Measurements from ENCODE around the gene PAN2.
"Not testable (repeated sequence)": the region's sequence is repeated elsewhere in the genome, so short reads cannot be mapped to it uniquely, and the experiment has no call there.

Gene PAN2

GRCh38 chr12:56333197-56333678, 562 bp downstream of the PAN2 start:
- Mint-ChIP-seq H3K36me3 (ENCODE audit: low read depth) (peaks cover 9% of the 10 kb centered on the region), H3K4me1 (peaks cover 46% of the 10 kb centered on the region), H3K27ac (peak overlapping the region; percentile 100), H3K27me3 (peaks cover 2% of the 10 kb centered on the region), H3K9me3 (no peaks in the 10 kb centered on the region), H3K4me3 (peak overlapping the region; percentile 96)
- DNase-seq (no peak), ATAC-seq (peak; percentile 8)

DNA sequence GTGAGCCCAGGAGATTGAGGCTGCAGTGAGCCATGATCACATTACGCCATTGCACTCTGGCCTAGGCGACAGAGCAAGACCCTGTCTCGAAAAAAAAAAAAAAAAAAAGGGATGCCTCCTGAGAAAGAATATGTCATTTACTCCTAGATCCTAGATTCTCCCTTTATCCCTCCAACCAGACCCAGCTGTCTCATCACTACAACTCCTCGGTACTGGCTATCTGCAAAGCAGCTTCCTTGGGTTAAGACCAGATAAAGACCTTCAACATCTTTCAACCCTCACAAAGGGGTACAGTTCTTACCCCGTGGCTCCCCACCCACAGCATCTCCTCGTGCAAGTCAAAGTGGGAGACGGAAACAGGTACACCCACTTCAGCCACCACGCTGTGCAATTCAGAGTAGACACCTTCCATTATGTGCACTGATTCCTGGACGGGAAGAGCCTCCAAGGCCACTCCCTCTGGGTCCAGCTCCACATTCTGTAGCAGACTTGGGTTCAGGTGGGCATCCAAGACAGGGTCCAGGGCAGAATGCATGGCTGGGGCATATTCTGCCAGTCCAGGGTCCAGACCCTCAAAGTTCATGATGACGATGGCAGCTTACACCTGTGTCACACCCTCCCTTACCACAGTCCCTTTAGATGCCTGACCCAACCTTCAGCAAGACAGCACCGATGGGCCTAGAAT, 1.1 kb downstream of the PAN2 start:
- H3K4me3 Mint-ChIP-seq = peak overlapping the region; percentile 96
- peak overlapping the region; percentile 100 for H3K27ac Mint-ChIP-seq
- DNase-seq (no peak), ATAC-seq (no peak)
- H3K36me3 Mint-ChIP-seq (ENCODE audit: low read depth) = peaks cover 9% of the 10 kb centered on the region
- H3K9me3 Mint-ChIP-seq = no peaks in the 10 kb centered on the region
- peaks cover 40% of the 10 kb centered on the region for H3K4me1 Mint-ChIP-seq
- peaks cover 2% of the 10 kb centered on the region for H3K27me3 Mint-ChIP-seq

DNA sequence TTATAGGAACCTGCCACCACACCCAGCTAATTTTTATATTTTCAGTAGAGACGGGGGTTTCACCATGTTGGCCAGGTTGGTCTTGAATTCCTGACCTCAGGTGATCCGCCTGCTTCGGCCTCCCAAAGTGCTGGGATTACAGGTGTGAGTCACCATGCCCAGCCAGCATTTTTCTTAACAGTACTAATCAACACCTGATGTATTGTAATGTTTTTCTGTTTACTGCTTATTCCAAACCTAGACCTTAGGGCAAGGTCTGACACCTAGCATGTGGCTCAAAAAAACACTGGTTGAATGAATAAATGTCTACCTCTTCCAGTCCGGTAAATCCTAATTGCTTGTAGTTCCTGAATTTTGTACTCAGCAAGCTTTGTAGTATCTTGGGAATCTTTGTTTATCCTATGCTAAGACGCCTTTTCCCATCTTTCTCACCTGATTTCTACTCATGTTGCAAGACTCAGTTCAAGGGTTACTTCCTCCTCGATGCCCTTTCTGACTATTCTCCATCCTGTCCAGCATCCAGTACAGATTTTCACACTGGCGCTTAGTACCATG, 2.8 kb downstream of the PAN2 start:
- no peak for DNase-seq
- Mint-ChIP-seq H3K4me1 (peaks cover 27% of the 10 kb centered on the region), H3K27me3 (peaks cover 2% of the 10 kb centered on the region), H3K36me3 (ENCODE audit: low read depth) (peaks cover 13% of the 10 kb centered on the region), H3K27ac (no peak overlapping the region), H3K9me3 (no peaks in the 10 kb centered on the region), H3K4me3 (no peak overlapping the region)
- ATAC-seq = no peak

DNA sequence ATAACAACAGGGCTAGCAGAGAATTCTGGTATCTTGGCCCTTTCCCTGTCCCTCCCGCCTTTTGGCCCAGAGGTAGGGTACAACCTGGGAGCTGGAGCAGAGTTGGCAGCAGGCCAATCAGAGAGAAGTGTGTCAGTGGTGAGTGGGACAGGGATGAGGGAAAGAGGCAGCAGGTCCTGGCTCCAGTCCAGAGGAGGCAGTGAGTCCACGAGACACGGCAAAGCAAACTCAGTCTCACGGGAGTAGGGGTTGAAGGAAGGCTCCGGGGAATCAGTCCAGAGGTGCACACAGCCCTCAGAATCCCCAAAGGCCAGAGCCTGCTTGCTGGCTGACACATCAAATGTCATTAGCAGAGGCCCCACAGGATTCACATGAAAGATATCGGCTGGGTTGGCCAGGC, 7.3 kb downstream of the PAN2 start:
- H3K27ac Mint-ChIP-seq = no peak overlapping the region
- peaks cover 5% of the 10 kb centered on the region for H3K36me3 Mint-ChIP-seq (ENCODE audit: low read depth)
- no peaks in the 10 kb centered on the region for H3K27me3 Mint-ChIP-seq
- no peaks in the 10 kb centered on the region for H3K9me3 Mint-ChIP-seq
- ATAC-seq (no peak), DNase-seq (no peak)
- H3K4me1 Mint-ChIP-seq = no peaks in the 10 kb centered on the region
- H3K4me3 Mint-ChIP-seq = no peak overlapping the region

GRCh38 chr12:56326126-56326525, 7.7 kb downstream of the PAN2 start:
- Mint-ChIP-seq H3K9me3 (no peaks in the 10 kb centered on the region), H3K27ac (no peak overlapping the region), H3K36me3 (ENCODE audit: low read depth) (peaks cover 5% of the 10 kb centered on the region), H3K4me3 (no peak overlapping the region), H3K4me1 (peaks cover 2% of the 10 kb centered on the region), H3K27me3 (no peaks in the 10 kb centered on the region)
- DNase-seq (no peak), ATAC-seq (no peak)

GRCh38 chr12:56324206-56324605, 9.6 kb downstream of the PAN2 start:
- Mint-ChIP-seq H3K27ac (no peak overlapping the region), H3K36me3 (ENCODE audit: low read depth) (peaks cover 5% of the 10 kb centered on the region), H3K4me1 (peaks cover 7% of the 10 kb centered on the region), H3K27me3 (no peaks in the 10 kb centered on the region), H3K4me3 (no peak overlapping the region), H3K9me3 (no peaks in the 10 kb centered on the region)
- no peak for DNase-seq
- no peak for ATAC-seq

DNA sequence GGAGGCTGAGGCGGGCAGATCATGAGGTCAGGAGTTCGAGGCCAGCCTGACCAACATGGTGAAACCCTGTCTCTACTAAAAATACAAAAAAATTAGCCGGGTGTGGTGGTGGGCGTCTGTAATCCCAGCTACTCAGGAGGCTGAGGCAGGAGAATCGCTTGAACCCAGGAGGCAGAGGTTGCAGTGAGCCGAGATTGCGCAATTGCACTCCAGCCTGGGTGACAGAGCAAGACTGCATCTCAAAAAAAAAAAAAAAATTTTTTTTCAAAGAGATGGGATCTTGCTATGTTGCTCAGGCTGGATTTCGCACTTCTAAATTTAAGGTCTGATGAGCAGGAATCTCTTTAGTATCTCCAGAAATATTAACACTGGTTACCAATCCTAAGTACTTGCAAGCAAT, 12.2 kb downstream of the PAN2 start:
- H3K4me1 Mint-ChIP-seq, H3K27ac Mint-ChIP-seq: not testable (repeated sequence)

DNA sequence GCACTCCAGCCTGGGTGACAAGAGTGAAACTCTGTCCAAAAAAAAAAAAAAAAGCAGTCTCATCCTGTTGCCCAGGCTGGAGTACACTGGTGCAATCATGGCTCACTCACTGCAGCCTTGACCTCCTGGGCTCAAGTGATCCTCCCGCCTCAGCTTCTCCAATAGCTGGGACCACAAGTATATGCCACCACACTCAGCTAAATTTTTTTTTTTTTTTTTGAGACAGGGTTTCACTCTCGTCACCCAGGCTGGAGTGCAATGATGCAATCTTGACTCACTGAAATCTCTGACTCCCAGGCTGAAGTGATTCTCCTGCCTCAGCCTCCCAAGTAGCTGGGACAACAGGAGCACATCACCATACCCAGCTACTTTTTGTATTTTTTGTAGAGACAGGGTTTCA, 12.8 kb downstream of the PAN2 start:
- no peak for DNase-seq
- Mint-ChIP-seq H3K4me1 (peaks cover 12% of the 10 kb centered on the region), H3K9me3 (no peaks in the 10 kb centered on the region), H3K36me3 (ENCODE audit: low read depth) (peaks cover 6% of the 10 kb centered on the region), H3K27ac (peak overlapping the region; percentile 53), H3K27me3 (no peaks in the 10 kb centered on the region), H3K4me3 (no peak overlapping the region)
- no peak for ATAC-seq

More for the DNA sequence above, 12.2 kb downstream of the PAN2 start:
- not testable (repeated sequence) for H3K4me3 Mint-ChIP-seq; DNase-seq; ATAC-seq; H3K9me3 Mint-ChIP-seq; H3K27me3 Mint-ChIP-seq; H3K36me3 Mint-ChIP-seq (ENCODE audit: low read depth)

DNA sequence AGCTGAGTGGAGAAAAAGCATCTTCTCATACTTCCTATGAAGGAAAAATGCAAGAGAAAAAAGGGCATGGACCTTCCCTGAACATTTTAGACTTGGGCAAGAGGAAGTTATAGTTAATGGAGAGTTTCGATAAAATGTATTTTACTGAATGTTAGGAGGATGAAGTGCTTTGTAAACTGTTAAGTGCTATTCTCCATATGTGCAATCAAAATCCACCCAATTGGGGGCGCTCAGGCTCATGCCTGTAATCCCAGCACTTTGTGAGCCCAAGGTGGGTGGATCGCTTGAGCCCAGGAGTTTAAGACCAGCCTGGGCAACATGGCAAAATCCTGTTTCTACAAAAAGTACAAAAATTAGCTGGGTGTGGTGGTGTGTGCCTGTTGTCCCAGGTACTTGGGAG, 16.1 kb downstream of the PAN2 start:
- H3K27ac Mint-ChIP-seq = no peak overlapping the region

DNA sequence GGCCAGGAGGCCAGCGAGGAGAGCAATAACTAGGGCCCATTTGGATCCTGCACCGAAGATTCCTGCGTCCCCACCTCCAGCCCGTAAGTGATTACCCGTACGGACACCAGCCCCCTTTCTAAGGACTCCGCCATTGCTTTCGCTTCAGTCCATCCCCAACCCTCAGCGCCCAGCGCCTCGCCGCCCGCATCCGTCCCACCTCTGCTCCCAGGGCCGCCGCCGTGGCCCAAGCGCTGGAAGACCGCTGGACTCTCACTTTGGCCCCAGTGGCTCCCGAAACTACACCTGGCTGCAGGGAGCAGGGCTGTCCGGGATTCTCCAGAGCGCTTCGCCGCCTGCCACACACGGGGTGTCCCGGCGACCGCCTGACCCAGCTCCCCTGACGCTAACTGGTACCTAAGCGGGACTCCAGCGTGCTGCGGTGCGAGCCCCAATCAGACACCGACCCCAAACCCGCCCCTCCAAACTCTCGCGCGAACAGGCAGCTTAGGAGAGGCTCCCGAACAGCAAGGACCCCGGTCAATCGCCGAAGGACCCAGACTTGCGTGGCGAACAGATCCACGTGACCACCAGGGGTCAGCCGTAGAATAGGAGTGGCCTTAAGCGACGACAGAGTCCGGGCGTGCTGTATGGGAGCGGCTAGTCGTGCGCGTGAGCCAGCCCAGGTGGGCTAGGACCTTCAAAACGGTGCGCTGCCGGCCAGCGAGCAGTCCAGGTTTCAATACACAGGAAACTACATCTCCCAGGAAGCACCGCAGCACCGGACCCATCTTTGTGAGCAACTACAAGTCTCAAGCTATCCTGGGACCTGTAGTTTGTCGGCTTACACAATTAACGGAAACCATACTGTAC, 18.0 kb downstream of the PAN2 start, which contains the start of gene CNPY2:
TSS of gene CNPY2 (minus strand) at position 367 of the 852 bp plus-strand sequence. CDS start 771 bp downstream, outside the sequence.
- ATAC-seq = peak; percentile 96
- Mint-ChIP-seq H3K4me3 (peak within 1 kb of the TSS; percentile 99), H3K4me1 (peaks cover 17% of the 10 kb centered on the region), H3K9me3 (no peaks in the 10 kb centered on the region), H3K27me3 (no peaks in the 10 kb centered on the region), H3K27ac (peak within 1 kb of the TSS; percentile 97), H3K36me3 (ENCODE audit: low read depth) (peaks cover 18% of the 10 kb centered on the region)
- DNase-seq = peak; percentile 94

More for the DNA sequence above, 16.1 kb downstream of the PAN2 start:
- no peak for ATAC-seq
- Mint-ChIP-seq H3K36me3 (ENCODE audit: low read depth) (peaks cover 14% of the 10 kb centered on the region), H3K9me3 (no peaks in the 10 kb centered on the region), H3K4me3 (no peak overlapping the region), H3K27me3 (no peaks in the 10 kb centered on the region), H3K4me1 (peaks cover 21% of the 10 kb centered on the region)
- no peak for DNase-seq

DNA sequence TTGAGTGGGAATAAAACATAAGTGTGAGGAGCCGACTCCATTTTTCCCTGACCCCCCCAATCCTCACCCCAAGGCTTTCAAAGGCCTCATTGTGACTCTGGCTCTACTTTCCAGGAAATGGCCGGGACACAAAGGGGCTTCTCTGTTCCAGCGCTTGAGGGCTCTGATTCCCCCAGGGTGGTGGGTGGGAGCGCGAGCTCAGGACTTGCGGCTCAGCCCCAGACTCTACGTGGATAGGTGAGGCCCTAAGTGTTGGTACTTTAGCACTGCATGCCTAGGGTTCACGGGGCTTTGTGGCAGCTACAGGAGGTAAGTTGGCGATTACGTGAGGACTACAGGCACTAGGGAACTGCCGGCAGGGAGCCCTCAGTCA, 18.6 kb downstream of the PAN2 start:
- Mint-ChIP-seq H3K4me3 (peak overlapping the region; percentile 99), H3K27me3 (no peaks in the 10 kb centered on the region), H3K9me3 (no peaks in the 10 kb centered on the region), H3K27ac (peak overlapping the region; percentile 97), H3K36me3 (ENCODE audit: low read depth) (peaks cover 19% of the 10 kb centered on the region), H3K4me1 (peaks cover 17% of the 10 kb centered on the region)
- DNase-seq = no peak
- ATAC-seq = no peak

DNA sequence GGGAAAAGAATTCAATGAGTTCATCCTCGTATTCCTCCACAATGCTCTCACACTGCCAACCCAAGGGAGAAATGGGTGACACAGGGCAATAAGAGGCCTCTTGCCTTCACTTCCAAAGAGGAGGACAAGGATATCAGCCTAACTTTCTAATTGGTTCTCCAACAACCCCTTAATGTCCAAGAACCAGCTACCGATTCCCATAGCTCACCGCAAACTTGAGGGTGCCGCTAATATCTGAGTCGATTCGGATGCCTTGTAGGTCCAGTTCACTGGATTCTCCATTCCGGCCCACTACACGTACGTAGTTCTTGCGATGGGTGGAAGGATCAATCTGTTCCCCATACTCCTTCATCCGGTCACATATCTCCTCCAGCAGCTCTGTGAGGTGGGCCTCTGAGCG, 22.8 kb downstream of the PAN2 start:
- H3K27ac Mint-ChIP-seq = no peak overlapping the region
- H3K4me3 Mint-ChIP-seq = no peak overlapping the region
- ATAC-seq (no peak), DNase-seq (no peak)
- H3K4me1 Mint-ChIP-seq = peaks cover 10% of the 10 kb centered on the region
- peaks cover 29% of the 10 kb centered on the region for H3K36me3 Mint-ChIP-seq (ENCODE audit: low read depth)
- no peaks in the 10 kb centered on the region for H3K27me3 Mint-ChIP-seq
- no peaks in the 10 kb centered on the region for H3K9me3 Mint-ChIP-seq

DNA sequence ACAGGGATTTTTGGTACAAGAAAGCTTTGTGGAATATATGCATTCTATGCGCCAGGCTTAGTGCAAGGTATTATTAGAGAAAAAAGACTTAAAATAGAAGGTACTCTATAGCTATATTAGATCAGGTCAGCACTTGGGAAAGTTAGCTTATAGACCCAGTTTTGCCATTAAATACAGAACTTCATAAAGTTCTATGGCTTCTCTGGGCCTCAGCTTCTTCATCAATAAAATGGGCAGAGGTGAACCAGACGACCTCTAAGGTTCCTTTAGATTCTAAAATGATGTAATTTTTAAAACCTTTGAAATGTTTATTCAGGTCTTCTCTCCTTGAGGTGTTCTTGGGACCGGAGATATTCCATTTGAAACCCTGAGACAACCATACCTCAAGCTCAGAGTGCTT, 25.1 kb downstream of the PAN2 start:
- ATAC-seq (no peak), DNase-seq (no peak)
- Mint-ChIP-seq H3K9me3 (no peaks in the 10 kb centered on the region), H3K4me3 (no peak overlapping the region), H3K4me1 (peaks cover 2% of the 10 kb centered on the region), H3K36me3 (ENCODE audit: low read depth) (peaks cover 28% of the 10 kb centered on the region), H3K27ac (no peak overlapping the region), H3K27me3 (no peaks in the 10 kb centered on the region)

DNA sequence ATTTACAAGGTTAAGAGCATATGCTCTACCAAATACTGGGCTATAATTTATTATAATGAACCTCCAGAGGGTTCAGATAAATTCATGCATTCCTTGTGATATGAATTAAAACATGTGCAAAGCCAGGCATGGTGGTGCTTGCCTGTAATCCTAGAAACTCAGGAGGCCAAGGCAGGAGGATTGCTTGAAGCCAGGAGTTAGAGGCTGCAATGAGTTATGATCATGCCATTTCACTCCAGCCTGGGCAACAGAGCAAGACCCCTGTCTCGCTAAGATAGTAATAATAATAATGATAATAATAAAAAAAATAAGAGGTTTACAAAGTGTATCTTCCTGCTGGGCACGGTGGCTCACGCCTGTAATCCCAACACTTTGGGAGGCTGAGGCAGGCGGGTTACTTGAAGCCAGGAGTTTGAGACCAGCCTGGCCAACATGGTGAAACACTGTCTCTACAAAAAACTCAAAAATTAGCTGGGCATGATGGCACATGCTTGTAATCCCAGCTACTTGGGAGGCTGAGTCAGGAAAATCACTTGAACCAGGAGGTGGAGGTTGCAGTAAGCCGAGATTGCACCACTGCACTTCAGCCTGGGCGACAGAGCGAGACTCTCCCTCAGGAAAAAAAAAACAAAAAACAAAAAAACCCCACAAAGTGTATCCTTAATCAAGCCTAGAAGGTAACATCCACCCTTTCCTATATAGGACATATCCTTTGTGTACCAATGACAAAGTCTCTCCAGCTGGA, 26.4 kb downstream of the PAN2 start:
- Mint-ChIP-seq H3K27ac (no peak overlapping the region), H3K36me3 (ENCODE audit: low read depth) (peaks cover 27% of the 10 kb centered on the region), H3K4me1 (peaks cover 2% of the 10 kb centered on the region), H3K4me3 (no peak overlapping the region), H3K9me3 (no peaks in the 10 kb centered on the region), H3K27me3 (no peaks in the 10 kb centered on the region)
- DNase-seq (no peak), ATAC-seq (no peak)
